Activated T-helper 9 cell treated with anti-CD3 and anti-CD28 coated beads, Interleukin-2, amount 50 U/mL, for 16 hours (primary cell): Measurements from ENCODE around the gene KCTD20.
"Not testable (repeated sequence)": the region's sequence is repeated elsewhere in the genome, so short reads cannot be mapped to it uniquely, and the experiment has no call there.

Source experiments
- DNase-seq: peaks from one replicate; pipeline ENCODE4 v3.0.0-alpha.2; 2020; ENCODE audit warnings: low read depth

Gene KCTD20

DNA sequence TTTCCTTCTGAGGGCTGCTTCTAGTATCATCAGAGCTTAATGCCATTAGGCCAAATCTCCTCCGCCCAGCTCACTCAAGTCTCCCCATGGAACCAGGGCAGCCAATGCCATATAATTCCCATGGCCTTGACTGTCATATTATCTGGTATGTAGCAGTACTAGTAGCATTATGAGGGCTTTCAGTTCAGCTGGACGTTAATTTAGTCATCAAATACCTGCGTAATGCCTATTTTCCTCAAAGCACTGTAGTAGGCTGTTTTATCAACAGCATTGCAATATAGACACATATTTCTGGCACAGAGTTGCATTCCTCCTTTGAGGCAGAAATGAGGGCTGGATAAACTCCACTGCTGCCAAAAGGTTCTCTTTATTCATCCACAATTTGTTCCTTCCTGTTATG is 1.7 kb downstream of the KCTD20 start:
- no peak for DNase-seq

DNA sequence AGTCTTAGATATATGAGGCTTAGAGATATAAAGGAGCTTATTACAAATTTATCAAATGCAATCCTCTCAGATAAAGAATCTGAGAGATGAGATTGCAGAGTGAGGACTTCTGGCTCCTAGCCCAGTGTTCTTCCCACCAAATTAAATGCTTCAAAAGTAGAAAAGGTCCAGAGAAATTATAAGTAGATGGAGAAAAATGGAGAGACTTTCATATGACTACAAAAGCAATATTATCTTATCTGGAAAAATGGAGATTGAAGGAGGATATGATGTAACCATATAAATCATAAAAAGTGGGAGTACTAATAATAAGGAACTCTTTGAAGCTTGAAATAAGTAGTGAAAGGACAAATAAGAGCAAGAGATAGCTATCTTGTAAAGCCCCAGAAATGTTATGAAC is 2.8 kb downstream of the KCTD20 start:
- DNase-seq: no peak

- DNase-seq: not testable (repeated sequence)
These were observed 6.4 kb downstream of the KCTD20 start for GRCh38 chr6:36449173-36449572.

GRCh38 chr6:36452897-36453296 is 10.1 kb downstream of the KCTD20 start:
- not testable (repeated sequence) for DNase-seq

GRCh38 chr6:36455486-36456027 is 12.8 kb downstream of the KCTD20 start:
- DNase-seq: no peak

DNA sequence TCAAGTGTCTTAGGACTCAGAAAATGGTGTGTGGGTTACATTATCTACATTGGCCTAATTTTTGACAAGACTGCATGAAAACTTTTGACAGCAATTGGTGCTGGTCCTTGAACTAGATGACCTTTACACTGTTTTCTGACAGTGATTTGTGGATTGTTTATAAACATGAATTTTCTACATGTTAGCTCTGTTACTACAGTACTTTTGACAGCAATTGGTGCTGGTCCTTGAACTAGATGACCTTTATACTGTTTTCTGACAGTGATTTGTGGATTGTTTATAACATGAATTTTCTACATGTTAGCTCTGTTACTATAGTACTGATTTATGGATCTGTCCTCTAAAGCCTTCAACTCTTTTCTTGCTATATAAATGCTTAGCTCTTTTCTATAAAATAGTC is 16.7 kb downstream of the KCTD20 start:
- no peak for DNase-seq

DNA sequence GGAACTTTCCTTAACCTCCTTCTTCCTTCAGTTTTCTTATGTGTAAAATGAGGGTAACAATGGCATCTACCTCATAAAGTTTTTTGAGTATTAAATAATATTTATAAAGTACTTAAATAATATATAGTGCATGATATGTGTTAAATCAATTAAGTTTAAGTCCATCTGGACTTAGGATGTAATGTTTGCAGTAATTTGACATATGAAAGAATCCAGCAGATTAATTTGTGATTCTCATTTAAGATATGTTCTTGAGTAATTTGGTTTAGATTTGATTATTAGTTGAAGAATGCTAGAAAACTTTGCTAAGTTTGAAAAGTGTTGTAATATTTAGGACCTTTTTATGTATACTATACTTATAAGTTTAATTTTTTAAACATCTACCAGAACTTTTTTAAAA is 18.1 kb downstream of the KCTD20 start:
- DNase-seq: no peak

DNA sequence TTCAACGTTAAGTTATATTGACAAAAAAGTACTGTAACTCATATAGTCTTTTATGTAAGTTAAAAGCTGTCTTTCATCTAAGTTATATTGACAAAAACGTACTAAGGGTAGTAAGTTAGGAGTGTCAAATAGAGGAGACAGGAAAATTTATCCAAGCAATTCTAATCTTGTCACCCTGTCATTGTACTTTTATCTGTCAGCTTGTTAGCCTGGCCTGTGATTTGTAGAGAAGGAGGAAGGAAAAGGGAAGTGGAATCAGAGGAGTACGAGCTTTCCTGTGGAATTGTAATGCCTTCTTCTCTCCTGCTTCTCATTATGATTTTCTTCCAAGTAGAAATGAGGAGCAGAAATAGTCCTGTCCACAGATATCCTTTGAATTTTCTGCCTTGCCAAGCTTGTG is 18.8 kb downstream of the KCTD20 start:
- no peak for DNase-seq

- DNase-seq: no peak
These were observed 20.9 kb downstream of the KCTD20 start for GRCh38 chr6:36463676-36464075.

DNA sequence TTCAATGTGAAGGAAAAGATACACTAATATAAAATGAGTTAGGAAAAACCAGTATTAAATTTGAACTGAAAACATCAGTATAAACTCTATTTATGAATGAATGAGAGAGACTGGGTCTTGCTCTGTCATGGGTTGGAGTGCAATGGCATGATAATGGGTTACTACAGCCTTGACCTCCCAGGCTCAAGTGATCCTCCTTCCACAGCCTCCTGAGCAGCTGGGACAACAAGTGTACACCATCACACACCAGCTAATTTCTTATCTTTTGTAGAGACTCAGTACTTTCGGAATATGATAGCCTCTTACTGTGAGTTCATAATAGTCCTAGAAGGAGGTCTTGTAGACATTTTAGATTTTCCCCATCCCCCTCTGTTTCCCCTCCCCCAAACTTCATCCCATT is 21.4 kb downstream of the KCTD20 start:
- no peak for DNase-seq

DNA sequence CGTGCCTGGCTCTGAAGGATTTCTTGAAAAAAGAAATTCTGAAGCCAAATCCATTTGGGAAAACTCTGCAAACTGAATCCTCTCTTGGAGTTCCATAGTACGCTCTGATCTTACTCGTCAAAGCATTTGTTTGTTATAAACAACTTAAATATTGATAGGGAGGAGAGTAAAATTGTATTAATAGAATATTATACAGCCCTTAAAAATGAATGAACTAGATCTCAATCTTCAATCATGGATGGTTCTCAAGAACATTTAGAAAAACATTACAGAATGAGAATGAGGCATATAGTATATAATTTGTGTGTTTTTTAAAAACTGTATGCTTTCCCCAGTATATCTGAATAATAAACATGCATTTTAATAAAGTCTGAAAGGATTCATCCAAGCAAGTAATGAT is 24.8 kb downstream of the KCTD20 start:
- no peak for DNase-seq

DNA sequence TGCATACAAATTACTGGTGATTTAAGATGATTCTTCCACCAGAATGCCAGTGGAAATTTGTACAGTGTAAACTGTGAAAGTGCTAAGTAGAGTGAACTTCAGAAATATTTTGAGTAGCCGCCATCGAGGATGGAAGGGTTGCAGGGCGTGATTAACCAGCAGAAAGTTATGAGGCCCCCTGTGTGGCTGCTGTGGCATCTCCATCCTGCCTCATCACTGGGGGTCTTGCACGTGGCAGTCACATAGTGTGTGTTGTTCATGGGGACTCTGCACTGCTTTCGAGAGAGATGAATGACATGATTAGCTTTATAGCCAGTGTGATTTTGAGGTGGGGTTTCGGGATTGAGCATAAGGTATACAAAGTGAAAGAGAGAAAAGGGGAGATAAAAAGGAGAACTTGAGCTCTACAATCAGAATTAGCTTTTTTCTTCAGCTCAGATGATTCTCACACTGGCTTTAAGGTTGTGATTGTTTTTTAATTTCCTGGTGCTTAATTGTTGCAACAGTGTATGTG is 26.4 kb downstream of the KCTD20 start:
- DNase-seq: no peak

GRCh38 chr6:36469946-36470345 is 27.1 kb downstream of the KCTD20 start:
- DNase-seq: no peak

- DNase-seq: no peak
These were observed 35.3 kb downstream of the KCTD20 start for GRCh38 chr6:36478051-36478526.

DNA sequence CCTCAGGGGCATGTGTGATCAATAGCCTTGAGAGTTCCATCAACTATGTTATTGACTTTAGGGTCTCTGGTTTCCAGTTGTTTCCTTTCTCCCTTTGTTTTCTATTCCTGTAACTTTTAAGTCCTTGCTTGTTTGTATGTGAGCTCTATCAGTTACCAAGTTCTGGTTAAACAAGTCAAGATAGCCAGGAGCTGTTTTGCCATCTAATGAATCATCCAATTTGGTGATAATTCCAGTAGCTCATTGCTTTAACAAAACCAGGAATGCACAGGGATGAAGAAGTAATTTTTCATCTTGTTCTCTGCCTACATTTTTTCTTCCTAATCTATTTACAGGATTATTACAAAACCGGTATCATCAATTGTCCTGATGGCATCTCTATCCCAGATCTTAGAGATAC is 36.5 kb downstream of the KCTD20 start:
- no peak for DNase-seq

GRCh38 chr6:36483326-36483725 is 40.5 kb downstream of the KCTD20 start:
- not testable (repeated sequence) for DNase-seq

- DNase-seq: no peak
These were observed 41.9 kb downstream of the KCTD20 start for GRCh38 chr6:36484736-36485135.

DNA sequence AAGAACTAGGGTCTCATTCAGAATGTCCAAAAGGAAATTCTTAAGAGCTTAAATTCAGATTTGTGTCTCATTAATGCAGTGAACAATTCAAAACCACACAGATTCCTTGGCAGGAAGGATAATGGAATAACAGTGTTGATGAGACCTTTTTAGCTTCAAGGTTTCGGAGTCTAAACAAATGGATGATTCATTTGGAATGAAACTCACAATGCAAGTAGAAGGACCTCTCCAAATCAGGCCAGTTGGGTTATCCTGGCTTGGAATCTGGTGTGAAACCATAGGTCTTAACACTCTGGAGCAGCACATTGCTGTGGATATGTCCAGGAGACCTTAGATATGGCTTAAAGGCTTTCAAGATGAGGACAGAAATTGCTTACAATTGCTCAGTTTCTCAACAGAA is 44.9 kb downstream of the KCTD20 start:
- DNase-seq: no peak

DNA sequence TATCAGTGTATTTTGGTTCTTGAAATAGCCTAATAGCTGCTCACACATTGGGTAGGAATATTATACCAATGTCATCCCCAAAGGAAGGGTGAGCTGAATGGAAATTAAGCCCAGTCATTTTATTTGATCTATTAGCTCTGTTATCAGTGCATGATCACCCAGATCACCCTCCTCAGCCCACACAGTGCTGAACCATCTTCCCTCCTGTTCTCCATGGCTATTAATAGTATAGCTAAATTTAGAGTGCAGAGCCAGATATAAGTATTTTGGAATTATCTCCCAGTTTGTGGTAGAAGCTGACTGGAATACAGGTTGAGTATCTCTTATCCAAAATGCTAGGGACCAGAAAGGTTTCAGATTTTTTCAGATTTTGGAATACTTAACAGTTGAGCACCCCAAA is 45.4 kb downstream of the KCTD20 start:
- DNase-seq: no peak

DNA sequence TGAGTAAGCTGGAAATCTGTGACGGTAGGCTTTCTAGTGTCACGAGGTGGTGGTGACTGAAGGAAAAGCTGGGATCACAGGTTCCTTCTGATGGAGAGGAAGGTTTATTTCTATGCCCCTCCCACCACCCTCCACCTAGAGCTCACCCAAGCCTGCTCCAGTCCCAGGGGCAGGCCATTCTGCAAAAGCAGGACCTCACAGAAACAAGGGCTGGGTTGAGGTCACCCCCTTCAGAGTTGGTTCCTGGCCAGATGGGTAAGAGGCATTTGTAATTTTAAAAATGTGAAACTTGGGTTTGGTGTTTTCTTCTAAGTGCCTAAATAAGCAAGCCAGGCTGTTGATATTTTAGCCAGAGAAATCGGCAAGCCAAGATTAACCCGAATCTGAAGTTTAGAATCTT is 46.6 kb downstream of the KCTD20 start:
- DNase-seq: no peak

- no peak for DNase-seq
These were observed 48.7 kb downstream of the KCTD20 start for GRCh38 chr6:36491378-36491965.

DNA sequence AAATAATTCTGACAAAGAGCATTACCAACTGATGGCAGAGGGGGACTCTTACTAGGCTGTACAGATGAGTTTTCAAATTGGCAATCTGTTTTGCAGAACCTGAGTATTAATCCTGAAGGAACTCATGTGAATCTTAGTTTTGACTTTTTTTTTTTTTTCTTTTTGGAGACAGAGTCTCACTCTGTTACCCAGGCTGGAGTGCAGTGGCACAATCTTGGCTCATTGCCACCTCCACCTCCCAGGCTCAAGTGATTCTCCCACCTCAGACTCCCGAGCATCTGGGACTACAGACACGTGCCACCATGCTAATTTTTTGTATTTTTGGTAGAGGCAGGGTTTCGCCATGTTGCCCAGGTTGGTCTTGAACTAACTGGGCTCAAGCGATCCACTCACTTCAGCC is 49.3 kb downstream of the KCTD20 start:
- DNase-seq: no peak

- no peak for DNase-seq
These were observed 49.8 kb downstream of the KCTD20 start for GRCh38 chr6:36492621-36493020.

DNA sequence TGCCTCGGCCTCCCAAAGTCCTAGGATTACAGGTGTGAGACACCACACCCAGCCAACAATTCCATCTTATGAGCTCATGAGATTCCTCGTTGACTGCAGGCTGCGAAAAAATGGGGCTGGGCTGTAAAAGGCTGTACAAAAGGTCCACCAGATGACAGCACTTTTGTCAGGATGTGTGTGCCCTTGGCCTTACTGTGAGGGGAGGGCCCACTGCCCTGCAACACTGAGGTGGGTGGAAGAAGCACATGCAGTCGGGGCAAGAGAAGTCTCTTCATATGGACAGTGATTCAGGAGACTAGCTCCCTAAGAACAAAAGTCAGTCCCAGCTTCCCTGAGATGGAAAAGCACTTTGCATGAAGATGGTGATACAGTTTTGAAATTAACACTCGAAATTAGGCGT is 50.5 kb downstream of the KCTD20 start:
- no peak for DNase-seq
